ENCODE results near the gene RHOF.

Gene RHOF

GRCh38 chr12:121804417-121805111 lies 11.1 kb upstream of the RHOF start:
- no peak for DNase-seq

GRCh38 chr12:121803861-121804416 lies 10.5 kb upstream of the RHOF start, which contains the start of gene SETD1B:
Gene SETD1B (plus strand): TSS chr12:121804009. CDS start chr12:121804738, 729 bp downstream.
- DNase-seq: peak; percentile 74

GRCh38 chr12:121802843-121803698 lies 9.6 kb upstream of the RHOF start:
- peak; percentile 98 for DNase-seq

GRCh38 chr12:121802485-121802842 lies 9.0 kb upstream of the RHOF start:
- no peak for DNase-seq

GRCh38 chr12:121801595-121802484 lies 8.4 kb upstream of the RHOF start:
- DNase-seq: peak; percentile 58

- peak; percentile 86 for DNase-seq
Observed at GRCh38 chr12:121800694-121801594, 7.5 kb upstream of the RHOF start.

GRCh38 chr12:121799842-121800693 lies 6.6 kb upstream of the RHOF start:
- peak; percentile 96 for DNase-seq

- DNase-seq: peak; percentile 89
Observed at GRCh38 chr12:121799156-121799841, 5.8 kb upstream of the RHOF start.

- DNase-seq: no peak
Observed at GRCh38 chr12:121798787-121799155, 5.3 kb upstream of the RHOF start.

GRCh38 chr12:121797937-121798786 lies 4.7 kb upstream of the RHOF start:
- no peak for DNase-seq

- DNase-seq: no peak
Observed at GRCh38 chr12:121796855-121797751, 3.6 kb upstream of the RHOF start.

GRCh38 chr12:121795034-121795968 lies 1.8 kb upstream of the RHOF start:
- peak; percentile 76 for DNase-seq

- no peak for DNase-seq
Observed at GRCh38 chr12:121794534-121795033, 1.1 kb upstream of the RHOF start.

GRCh38 chr12:121793838-121794533 lies 498 bp upstream of the RHOF start:
- peak; percentile 89 for DNase-seq

GRCh38 chr12:121792607-121793439 lies 665 bp downstream of the RHOF start:
- no peak for DNase-seq

All from fibroblast of skin of abdomen (primary cell).